Smooth muscle cell (in vitro differentiated cells): ENCODE data around the gene KIF9. TPM values are rescaled to one million over a fixed set of nuclear protein-coding genes. Genes with fewer than 3 reads are reported as not detected.

Experiments used
- DNase-seq: peaks from one replicate; lab custom pipeline; 2025; ENCODE audit not compliant: unreplicated experiment; lab: John Stamatoyannopoulos, UW
- H2AFZ ChIP-seq: fragments of 200-600 bp; sonication (generic); 2 replicates; pipeline ENCODE4 v1.6.0; 2016; ENCODE audit warnings: antibody characterized with exemption, low read depth, mild to moderate bottlenecking
- H3F3A ChIP-seq: fragments of 200-600 bp; sonication (generic); 2 replicates; pipeline ENCODE4 v1.6.0; 2017; ENCODE audit warnings: antibody characterized with exemption, low read depth
- H3K27ac ChIP-seq: fragments of 200-600 bp; sonication (generic); 2 replicates; pipeline ENCODE4 v1.5.1; 2016; ENCODE audit warnings: low read depth, mild to moderate bottlenecking
- H3K27me3 ChIP-seq: fragments of 200-600 bp; sonication (generic); 2 replicates; pipeline ENCODE4 v1.6.1; 2016; ENCODE audit warnings: low read depth, mild to moderate bottlenecking
- H3K36me3 ChIP-seq: fragments of 200-600 bp; sonication (generic); 2 replicates; pipeline ENCODE4 v1.5.1; 2016; ENCODE audit warnings: low read depth
- H3K4me1 ChIP-seq: fragments of 200-600 bp; sonication (generic); 2 replicates; pipeline ENCODE4 v1.5.1; 2016; ENCODE audit warnings: low read depth
- H3K4me2 ChIP-seq: fragments of 200-600 bp; sonication (generic); 2 replicates; pipeline ENCODE4 v1.6.0; 2016; ENCODE audit warnings: mild to moderate bottlenecking
- H3K4me3 ChIP-seq: fragments of 200-600 bp; sonication (generic); 2 replicates; pipeline ENCODE4 v1.5.1; 2016; ENCODE audit warnings: mild to moderate bottlenecking
- H3K79me2 ChIP-seq: fragments of 200-600 bp; sonication (generic); 2 replicates; pipeline ENCODE4 v1.6.0; 2016; ENCODE audit warnings: low read depth, mild to moderate bottlenecking
- H3K9ac ChIP-seq: fragments of 200-600 bp; sonication (generic); 2 replicates; pipeline ENCODE4 v1.6.0; 2016; ENCODE audit warnings: low read depth
- H3K9me3 ChIP-seq: fragments of 200-600 bp; sonication (generic); replicated peaks from 2 replicates; pipeline ENCODE4 v1.5.1; 2016; ENCODE audit warnings: low read depth
- H4K20me1 ChIP-seq: fragments of 200-600 bp; sonication (generic); 2 replicates; pipeline ENCODE4 v1.6.0; 2016; ENCODE audit warnings: low read depth
- WGBS: methylation state at CpG from one replicate; pipeline ENCODE4 v1.1.7; 2016; ENCODE audit warnings: low lambda C conversion rate; 5-methylcytosine and 5-hydroxymethylcytosine counted together
- polyA plus RNA-seq: library from polyadenylated mRNA; unstranded; fragments of >200 nt; fragmentation: Nextera tagmentation; extraction: Ambion mirVana; gene quantifications from 2 replicates; pipeline ENCODE4 v1.2.1, GENCODE V29; 2016
- total RNA-seq: library from RNA; depleted of rRNA; stranded (reverse); fragments of >200 nt; gene quantifications from 2 replicates; pipeline ENCODE4 v1.2.3, GENCODE V29; 2014
- TF ChIP-seq, protein P1 (sequence below): fragments of 200-600 bp; sonication (generic); IDR thresholded peaks from 2 replicates; pipeline ENCODE4 v1.5.1; 2017; ENCODE audit warnings: borderline replicate concordance, mild to moderate bottlenecking, antibody characterized with exemption; ENCODE audit not compliant: insufficient read depth, poor library complexity, severe bottlenecking

The KIF9 gene
- total and polyA plus RNA-seq, 2 experiments from 2014 or later, result 2.2 to 6.5 TPM

DNA sequence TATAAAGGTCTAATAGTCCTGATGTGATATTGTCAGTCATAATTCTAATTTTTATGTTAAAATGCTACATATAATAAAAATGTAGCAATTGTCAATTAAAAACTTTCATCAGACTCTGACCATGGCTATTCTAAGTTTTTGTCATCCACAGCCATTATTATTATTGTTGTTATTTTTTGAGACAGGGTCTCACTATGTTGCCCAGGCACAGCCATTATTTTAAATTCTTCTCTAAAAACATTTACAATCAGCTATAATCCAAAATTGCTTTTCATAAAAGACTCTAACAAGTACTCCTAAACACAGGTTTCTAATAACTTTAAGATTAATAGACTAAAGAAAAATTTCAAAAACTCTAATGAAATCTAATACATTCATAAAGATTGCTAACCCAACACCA lies 77.7 kb downstream of the KIF9 start:
- H3K36me3 ChIP-seq, result no peaks in the 10 kb centered on the region
- no peak overlapping the region for H3K27ac ChIP-seq
- DNase-seq, result no peak
- H3K9me3 ChIP-seq, result no peaks in the 10 kb centered on the region
- H3K27me3 ChIP-seq, result no peaks in the 10 kb centered on the region
- no peaks in the 10 kb centered on the region for H3K79me2 ChIP-seq
- no peaks in the 10 kb centered on the region for H3K4me1 ChIP-seq
- H3K4me2 ChIP-seq, result no peak overlapping the region
- H3F3A ChIP-seq, result no peaks in the 10 kb centered on the region
- H4K20me1 ChIP-seq, result no peaks in the 10 kb centered on the region
- H3K9ac ChIP-seq, result no peak overlapping the region
- TF ChIP-seq, protein P1, sequence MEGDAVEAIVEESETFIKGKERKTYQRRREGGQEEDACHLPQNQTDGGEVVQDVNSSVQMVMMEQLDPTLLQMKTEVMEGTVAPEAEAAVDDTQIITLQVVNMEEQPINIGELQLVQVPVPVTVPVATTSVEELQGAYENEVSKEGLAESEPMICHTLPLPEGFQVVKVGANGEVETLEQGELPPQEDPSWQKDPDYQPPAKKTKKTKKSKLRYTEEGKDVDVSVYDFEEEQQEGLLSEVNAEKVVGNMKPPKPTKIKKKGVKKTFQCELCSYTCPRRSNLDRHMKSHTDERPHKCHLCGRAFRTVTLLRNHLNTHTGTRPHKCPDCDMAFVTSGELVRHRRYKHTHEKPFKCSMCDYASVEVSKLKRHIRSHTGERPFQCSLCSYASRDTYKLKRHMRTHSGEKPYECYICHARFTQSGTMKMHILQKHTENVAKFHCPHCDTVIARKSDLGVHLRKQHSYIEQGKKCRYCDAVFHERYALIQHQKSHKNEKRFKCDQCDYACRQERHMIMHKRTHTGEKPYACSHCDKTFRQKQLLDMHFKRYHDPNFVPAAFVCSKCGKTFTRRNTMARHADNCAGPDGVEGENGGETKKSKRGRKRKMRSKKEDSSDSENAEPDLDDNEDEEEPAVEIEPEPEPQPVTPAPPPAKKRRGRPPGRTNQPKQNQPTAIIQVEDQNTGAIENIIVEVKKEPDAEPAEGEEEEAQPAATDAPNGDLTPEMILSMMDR, result no peak
- H2AFZ ChIP-seq, result no peak overlapping the region
- H3K4me3 ChIP-seq, result no peak overlapping the region

DNA sequence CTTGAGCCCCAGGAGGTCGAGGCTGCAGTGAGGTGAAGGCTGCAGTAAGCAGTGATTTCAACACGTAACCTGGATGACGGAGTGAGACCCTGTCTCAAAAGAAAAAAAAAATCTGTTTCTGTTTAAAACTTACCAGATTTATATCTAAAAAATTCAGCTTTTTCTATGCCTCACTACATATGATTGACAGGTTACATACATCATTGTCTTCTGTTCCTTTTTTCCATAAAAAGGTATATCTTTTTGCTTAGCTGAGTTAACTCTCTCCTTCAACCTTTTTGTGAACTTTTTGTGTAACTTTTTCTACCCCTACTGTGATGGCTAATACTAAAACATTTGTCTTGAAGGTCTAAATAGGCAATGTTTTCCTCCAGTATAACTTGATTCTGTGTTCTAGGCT lies 80.1 kb downstream of the KIF9 start:
- no peaks in the 10 kb centered on the region for H3K36me3 ChIP-seq
- DNase-seq, result no peak
- no peak overlapping the region for H2AFZ ChIP-seq
- 98% methylated on average over 3 of the region's 3 CpGs for WGBS
- no peaks in the 10 kb centered on the region for H3K79me2 ChIP-seq
- no peaks in the 10 kb centered on the region for H3K9me3 ChIP-seq
- no peaks in the 10 kb centered on the region for H3K4me1 ChIP-seq
- H3K4me3 ChIP-seq, result no peak overlapping the region
- H3K9ac ChIP-seq, result no peak overlapping the region
- no peaks in the 10 kb centered on the region for H3K27me3 ChIP-seq
- TF ChIP-seq, protein P1, result no peak
- H3K27ac ChIP-seq, result no peak overlapping the region
- no peaks in the 10 kb centered on the region for H3F3A ChIP-seq
- no peak overlapping the region for H3K4me2 ChIP-seq
- H4K20me1 ChIP-seq, result no peaks in the 10 kb centered on the region

DNA sequence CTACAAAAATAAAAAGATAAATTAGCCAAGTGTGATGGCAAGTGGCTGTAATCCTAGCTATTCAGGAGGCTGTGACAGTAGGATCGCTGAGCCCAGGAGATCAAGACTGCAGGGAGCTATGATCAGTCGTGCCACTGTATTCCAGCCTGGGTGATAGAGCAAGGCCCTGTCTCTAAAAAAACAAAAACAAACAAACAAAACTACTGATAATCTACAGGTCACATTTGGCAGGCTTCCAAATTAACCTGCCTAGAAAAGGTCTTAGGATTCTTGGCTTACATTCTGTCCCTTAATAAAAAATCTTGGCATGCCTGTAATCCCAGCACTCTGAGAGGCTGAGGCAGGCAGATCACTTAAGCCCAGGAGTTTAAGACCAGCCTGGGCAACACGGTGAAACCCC lies 85.3 kb downstream of the KIF9 start:
- Histone ChIP-seq H3K27ac (no peak overlapping the region), H3K4me3 (no peak overlapping the region), H3K9me3 (no peaks in the 10 kb centered on the region), H3K4me2 (no peak overlapping the region), H4K20me1 (no peaks in the 10 kb centered on the region), H3F3A (no peaks in the 10 kb centered on the region), H2AFZ (no peak overlapping the region), H3K79me2 (no peaks in the 10 kb centered on the region), H3K36me3 (no peaks in the 10 kb centered on the region), H3K27me3 (no peaks in the 10 kb centered on the region), H3K9ac (no peak overlapping the region), H3K4me1 (no peaks in the 10 kb centered on the region)
- 85% methylated on average over 3 of the region's 3 CpGs for WGBS
- TF ChIP-seq, protein P1, result no peak
- no peak for DNase-seq

DNA sequence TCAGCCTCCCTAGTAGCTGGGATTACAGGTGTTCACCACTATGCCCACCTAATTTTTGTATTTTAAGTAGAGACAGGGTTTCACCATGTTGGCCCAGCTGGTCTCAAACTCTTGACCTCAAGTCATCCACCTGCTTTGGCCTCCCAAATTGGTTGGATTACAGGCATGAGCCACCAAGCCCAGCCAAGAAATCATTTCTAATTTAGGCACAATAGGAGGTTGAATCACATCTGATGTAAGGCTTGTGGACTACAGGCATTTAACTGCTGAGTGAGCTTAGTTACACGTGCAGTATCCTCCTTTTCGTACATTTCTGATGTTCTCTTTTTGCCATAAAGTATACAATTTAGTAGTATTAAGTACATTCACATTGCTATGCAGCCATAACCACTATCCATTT lies 87.6 kb downstream of the KIF9 start:
- Histone ChIP-seq H3K4me1 (no peaks in the 10 kb centered on the region), H3K9me3 (no peaks in the 10 kb centered on the region), H4K20me1 (no peaks in the 10 kb centered on the region), H3K27ac (no peak overlapping the region), H3K4me3 (no peak overlapping the region), H3K36me3 (no peaks in the 10 kb centered on the region), H2AFZ (no peak overlapping the region), H3K27me3 (no peaks in the 10 kb centered on the region), H3F3A (no peaks in the 10 kb centered on the region), H3K9ac (no peak overlapping the region), H3K79me2 (no peaks in the 10 kb centered on the region), H3K4me2 (no peak overlapping the region)
- no peak for DNase-seq
- 96% methylated on average over 2 of the region's 2 CpGs for WGBS
- TF ChIP-seq, protein P1, result no peak
